ENCODE measurements around the gene ZBTB40. TPM values are rescaled to one million over a fixed set of nuclear protein-coding genes. Genes with fewer than 3 reads are reported as not detected.
A peak's percentile ranks its signal among the peaks of the same experiment; 100 is the strongest.

The ZBTB40 gene
- total and polyA plus RNA-seq, 2 of the 13 experiments (the other 11 are each of a cell fraction or from before 2014, with no cell fraction given): 8.8 to 16.5 TPM

DNA sequence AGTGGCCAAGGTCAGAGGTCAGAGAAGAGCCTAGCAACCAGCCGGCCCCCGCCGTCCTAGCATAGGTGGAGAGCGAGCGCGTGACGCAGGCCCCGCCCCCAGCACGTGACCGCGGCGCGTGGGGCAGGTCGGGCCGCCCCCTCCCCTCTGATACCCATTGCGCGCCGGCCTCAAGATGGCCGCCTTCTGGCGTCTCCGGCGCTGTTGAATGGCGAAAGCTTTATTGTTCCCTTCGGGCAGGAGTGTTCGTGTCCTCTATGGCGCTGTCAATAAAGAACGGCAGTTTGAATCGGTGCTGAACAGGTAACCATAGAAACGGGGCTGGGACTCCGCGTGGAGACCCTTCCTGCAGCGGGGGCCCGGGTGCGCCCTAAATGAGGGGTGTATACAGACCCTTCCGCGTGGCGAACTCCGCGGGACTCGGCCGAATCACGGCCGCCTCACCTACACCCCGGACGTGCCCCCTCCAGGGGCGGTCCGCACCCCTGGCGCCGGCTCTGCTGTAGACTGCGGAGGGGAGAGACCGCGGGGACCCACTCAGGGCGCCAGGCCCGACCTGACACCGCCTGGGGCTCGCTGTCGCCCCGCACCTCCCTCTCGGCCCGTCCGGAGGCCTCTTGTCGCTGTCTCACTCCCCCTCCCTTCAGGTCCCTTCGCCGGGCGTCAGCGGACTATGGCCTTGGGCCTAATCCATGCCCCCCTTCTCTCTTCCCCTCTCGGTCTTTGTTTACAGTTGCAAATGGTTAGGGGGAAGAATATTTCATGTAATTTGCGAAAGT is at the start of gene ZBTB40 (continued):
- TF ChIP-seq ETV6 (CRISPR knock-in tag; conservative IDR thresholded peaks at IDR 0.05) (peak; percentile 52; the same call in 1 of the 2 replicates), SP4 (CRISPR knock-in tag; IDR thresholded peaks at IDR 0.05) (peak; percentile 95), ZSCAN12 (CRISPR knock-in tag; IDR thresholded peaks at IDR 0.05) (no peak), ZNF446 (CRISPR knock-in tag; IDR thresholded peaks at IDR 0.05) (no peak), KDM6A (CRISPR knock-in tag; IDR thresholded peaks at IDR 0.05; ENCODE audit: low read depth) (no peak; the same call in 1 of the 2 replicates), ZKSCAN5 (CRISPR knock-in tag; IDR thresholded peaks at IDR 0.05) (no peak), THAP11 (CRISPR knock-in tag; IDR thresholded peaks at IDR 0.05) (peak; percentile 96), SALL1 (CRISPR knock-in tag; IDR thresholded peaks at IDR 0.05) (peak; percentile 92), ZNF383 (CRISPR knock-in tag; IDR thresholded peaks at IDR 0.05; ENCODE audit: borderline replicate concordance) (no peak), ZNF562 (CRISPR knock-in tag; IDR thresholded peaks at IDR 0.05; ENCODE audit: borderline replicate concordance) (no peak), ZNF431 (CRISPR knock-in tag; IDR thresholded peaks at IDR 0.05; ENCODE audit: borderline replicate concordance, low read depth) (no peak; the same call in 1 of the 2 replicates), ZBTB37 (CRISPR knock-in tag; IDR thresholded peaks at IDR 0.05) (no peak), ZNF331 (CRISPR knock-in tag; IDR thresholded peaks at IDR 0.05) (peak; percentile 85), TEF (CRISPR knock-in tag; IDR thresholded peaks at IDR 0.05) (0 out of 2 replicates have a peak, but pooled peaks have one; percentile 47), ZIK1 (CRISPR knock-in tag; IDR thresholded peaks at IDR 0.05; ENCODE audit: borderline replicate concordance, low read depth) (peak; percentile 36; the same call in 1 of the 2 replicates), ZNF678 (CRISPR knock-in tag; IDR thresholded peaks at IDR 0.05) (no peak), ZFP1 (CRISPR knock-in tag; IDR thresholded peaks at IDR 0.05) (peak; percentile 80; the same call in 1 of the 2 replicates), CCAR2 (optimal IDR thresholded peaks at IDR 0.05; ENCODE audit: low read depth, low read length) (peak; percentile 48), SOX6 (IDR thresholded peaks at IDR 0.05) (no peak), SOX6 (CRISPR knock-in tag; IDR thresholded peaks at IDR 0.05) (peak; percentile 85), TRIM24 (CRISPR knock-in tag; IDR thresholded peaks at IDR 0.05) (no peak), ZNF75D (CRISPR knock-in tag; IDR thresholded peaks at IDR 0.05; ENCODE audit: borderline replicate concordance) (no peak), PBX3 (CRISPR knock-in tag; IDR thresholded peaks at IDR 0.05; ENCODE audit: borderline replicate concordance) (no peak)
- TF ChIP-seq, protein P1, sequence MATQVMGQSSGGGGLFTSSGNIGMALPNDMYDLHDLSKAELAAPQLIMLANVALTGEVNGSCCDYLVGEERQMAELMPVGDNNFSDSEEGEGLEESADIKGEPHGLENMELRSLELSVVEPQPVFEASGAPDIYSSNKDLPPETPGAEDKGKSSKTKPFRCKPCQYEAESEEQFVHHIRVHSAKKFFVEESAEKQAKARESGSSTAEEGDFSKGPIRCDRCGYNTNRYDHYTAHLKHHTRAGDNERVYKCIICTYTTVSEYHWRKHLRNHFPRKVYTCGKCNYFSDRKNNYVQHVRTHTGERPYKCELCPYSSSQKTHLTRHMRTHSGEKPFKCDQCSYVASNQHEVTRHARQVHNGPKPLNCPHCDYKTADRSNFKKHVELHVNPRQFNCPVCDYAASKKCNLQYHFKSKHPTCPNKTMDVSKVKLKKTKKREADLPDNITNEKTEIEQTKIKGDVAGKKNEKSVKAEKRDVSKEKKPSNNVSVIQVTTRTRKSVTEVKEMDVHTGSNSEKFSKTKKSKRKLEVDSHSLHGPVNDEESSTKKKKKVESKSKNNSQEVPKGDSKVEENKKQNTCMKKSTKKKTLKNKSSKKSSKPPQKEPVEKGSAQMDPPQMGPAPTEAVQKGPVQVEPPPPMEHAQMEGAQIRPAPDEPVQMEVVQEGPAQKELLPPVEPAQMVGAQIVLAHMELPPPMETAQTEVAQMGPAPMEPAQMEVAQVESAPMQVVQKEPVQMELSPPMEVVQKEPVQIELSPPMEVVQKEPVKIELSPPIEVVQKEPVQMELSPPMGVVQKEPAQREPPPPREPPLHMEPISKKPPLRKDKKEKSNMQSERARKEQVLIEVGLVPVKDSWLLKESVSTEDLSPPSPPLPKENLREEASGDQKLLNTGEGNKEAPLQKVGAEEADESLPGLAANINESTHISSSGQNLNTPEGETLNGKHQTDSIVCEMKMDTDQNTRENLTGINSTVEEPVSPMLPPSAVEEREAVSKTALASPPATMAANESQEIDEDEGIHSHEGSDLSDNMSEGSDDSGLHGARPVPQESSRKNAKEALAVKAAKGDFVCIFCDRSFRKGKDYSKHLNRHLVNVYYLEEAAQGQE (IDR thresholded peaks at IDR 0.05; ENCODE audit: borderline replicate concordance in 1 of 2, low read depth in 1 of 2, low read length in 2 of 2): no peak; a peak in 1 of 4 replicates

Data from HepG2 (cell line).